ENCODE data around the gene CARD9. TPM values are rescaled to one million over a fixed set of nuclear protein-coding genes. Genes with fewer than 3 reads are reported as not detected.
A peak's percentile ranks its signal among the peaks of the same experiment; 100 is the strongest.
"Not testable (repeated sequence)": the region's sequence is repeated elsewhere in the genome, so short reads cannot be mapped to it uniquely, and the experiment has no call there.

CARD9 gene
- total RNA-seq, 1 donor from 2014 or later, result 4.3 TPM

DNA sequence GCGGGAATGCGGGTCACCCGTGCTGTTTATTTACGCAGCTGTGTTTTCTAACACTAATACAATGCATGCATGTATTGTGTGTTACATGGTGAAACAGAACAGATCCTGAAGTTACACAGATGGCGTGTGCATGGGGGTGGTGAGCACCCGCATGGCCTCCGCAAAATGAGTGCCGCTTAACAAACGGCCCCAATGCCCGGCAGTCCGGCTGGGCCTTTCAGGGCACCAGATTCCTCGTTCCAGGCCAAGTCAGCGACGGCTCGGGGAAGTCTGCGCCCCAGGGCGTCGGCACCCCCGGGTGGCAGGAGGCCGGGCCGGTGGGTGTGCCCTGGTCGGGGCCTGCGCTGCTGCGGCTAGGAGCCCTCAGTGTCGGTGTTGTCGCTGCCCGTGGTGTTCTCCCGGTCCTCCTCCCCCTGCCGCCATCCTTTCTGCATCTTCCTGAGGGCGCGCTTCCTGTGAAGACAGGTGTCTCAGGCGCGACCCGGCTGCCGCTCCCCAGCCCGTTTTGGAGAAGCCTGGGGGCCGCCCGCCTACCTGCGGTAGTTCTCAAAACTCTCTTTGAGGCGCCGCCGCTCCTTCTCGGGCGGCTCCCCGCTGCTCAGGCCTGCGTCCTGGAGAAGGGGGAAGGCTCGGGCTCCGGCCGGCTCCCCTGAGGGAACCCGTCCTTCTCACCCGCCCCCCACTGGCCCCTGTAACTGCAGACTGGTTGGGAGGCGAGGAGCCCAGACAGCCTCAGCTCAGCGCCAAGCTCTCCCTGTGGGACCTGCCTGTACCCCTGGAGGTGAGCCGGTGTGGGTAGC, 9.3 kb downstream of the CARD9 start:
- no peak for DNase-seq

- DNase-seq, result peak; percentile 97
These were observed 10.1 kb downstream of the CARD9 start, which contains the start of gene DNLZ for GRCh38 chr9:136363106-136363948. DNLZ (minus strand) TSS chr9:136363744; CDS start chr9:136363714, 30 bp downstream.

GRCh38 chr9:136362450-136362784, 11.1 kb downstream of the CARD9 start:
- DNase-seq, result no peak

DNA sequence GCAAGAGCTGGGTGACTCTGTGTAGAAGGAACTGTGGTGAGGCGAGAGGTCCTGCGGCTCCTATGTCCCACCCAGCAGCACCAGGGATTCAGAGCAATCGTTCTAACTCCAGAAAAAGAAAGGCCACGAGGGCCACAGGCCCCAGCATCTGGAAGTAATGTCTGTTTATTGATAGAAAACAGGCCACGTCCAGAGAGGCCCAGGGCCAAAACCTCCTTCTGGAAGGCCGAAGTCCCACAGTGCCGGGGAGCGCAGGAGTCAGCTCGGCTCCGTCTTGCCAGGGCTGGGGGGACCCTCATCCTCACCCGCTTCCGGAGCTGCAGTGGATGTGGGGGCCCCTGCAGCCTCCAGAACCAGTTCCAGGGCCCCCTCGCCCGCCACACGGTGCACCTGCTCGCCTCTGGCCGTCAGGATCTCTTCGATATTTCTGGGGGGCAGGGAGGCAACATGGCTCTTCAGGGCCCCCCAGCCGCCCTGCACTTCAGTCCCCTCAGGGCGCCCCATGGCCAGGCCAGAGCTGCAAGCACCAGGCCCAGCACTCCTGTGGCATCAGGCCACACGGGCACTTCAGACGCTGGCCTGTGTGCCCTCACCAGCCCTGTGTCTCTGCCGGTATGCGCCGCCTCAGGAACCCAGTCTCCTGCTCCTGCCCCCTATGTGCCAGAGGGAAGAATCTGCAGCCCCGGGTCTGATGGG, 11.6 kb downstream of the CARD9 start:
- peak; percentile 55 for DNase-seq

DNA sequence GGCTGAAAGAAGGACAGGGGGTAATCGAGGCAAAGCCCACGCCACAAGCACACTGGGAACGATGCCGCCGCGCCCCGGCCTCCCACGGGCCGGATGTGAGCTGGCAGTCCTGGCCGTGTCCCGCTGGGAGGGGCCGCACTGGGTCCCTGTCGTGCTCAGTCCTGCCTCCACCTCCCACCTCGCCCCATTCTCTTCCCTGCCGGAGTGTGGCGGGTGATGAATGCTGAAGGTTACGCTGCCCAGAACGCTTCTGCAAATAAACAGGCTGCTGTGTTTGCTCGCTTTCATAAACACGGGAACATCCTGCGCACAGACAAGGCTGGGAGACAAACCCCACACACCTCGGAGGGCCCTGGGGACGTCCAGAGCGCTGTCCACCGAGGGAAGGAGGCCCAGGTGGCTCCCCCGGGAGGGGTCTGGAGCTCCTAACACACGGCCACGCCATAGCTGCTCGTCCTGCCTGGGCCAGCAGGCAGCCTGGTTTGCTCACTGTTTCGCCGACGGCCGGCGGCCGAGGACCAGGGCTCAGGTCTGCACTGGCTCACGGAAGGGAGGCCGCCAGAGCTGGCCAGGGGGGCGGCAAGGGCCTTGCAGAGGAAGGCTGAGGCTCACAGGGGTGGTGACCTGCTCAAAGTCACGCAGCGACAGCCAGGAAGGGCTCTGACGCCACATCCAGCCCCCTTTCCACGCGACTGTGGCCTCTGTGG, 12.3 kb downstream of the CARD9 start:
- DNase-seq, result no peak

GRCh38 chr9:136359774-136360718, 13.4 kb downstream of the CARD9 start:
- DNase-seq, result no peak

DNA sequence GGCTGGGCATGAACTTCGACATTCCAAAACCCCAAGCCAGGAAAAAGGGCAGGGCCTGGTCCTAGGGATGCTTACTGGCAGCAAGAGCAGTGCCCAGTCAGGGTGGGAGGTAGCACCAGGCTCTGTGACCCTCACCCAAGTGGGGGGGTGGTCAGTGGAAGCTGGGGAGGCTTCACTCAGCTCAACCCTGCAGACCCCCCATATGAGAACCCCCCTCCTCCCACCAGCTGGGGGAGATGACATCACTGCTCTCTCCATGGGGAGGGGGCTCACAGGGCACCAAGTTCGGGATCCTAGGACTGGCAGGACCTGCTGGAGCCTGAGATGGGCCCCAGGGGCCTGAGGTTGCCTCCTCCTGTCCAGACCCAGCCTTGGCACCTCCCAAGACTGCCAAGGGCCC, 14.6 kb downstream of the CARD9 start:
- no peak for DNase-seq

- no peak for DNase-seq
These were observed 15.5 kb downstream of the CARD9 start for GRCh38 chr9:136358016-136358415.

- no peak for DNase-seq
These were observed 16.2 kb downstream of the CARD9 start for GRCh38 chr9:136357202-136357725.

- DNase-seq, result no peak
These were observed 17.6 kb downstream of the CARD9 start for GRCh38 chr9:136355616-136356557.

DNA sequence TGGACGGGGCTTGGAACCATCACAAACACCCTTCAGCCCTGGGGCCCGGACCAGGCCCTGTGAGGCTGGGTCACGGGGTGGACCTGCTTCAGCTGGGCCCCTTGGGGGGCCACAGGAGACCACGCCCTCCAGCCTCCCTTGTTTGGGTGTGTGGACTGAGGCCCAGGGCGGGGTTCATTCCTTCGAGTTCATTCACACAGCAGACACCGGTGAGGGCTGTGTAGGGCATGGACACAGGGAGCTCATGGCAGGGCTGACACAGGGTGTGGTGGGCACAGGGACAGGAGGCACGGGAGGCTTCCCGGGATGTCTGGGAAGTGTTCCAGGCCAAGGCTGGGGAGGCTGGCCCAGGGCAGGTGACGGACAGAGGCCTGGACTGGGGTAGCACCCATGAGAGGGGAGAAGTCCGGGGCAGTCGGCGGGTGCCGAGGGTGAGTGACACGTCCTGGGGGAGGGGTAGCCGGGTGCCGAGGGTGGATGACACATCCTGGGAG, 18.8 kb downstream of the CARD9 start:
- peak; percentile 50 for DNase-seq

DNA sequence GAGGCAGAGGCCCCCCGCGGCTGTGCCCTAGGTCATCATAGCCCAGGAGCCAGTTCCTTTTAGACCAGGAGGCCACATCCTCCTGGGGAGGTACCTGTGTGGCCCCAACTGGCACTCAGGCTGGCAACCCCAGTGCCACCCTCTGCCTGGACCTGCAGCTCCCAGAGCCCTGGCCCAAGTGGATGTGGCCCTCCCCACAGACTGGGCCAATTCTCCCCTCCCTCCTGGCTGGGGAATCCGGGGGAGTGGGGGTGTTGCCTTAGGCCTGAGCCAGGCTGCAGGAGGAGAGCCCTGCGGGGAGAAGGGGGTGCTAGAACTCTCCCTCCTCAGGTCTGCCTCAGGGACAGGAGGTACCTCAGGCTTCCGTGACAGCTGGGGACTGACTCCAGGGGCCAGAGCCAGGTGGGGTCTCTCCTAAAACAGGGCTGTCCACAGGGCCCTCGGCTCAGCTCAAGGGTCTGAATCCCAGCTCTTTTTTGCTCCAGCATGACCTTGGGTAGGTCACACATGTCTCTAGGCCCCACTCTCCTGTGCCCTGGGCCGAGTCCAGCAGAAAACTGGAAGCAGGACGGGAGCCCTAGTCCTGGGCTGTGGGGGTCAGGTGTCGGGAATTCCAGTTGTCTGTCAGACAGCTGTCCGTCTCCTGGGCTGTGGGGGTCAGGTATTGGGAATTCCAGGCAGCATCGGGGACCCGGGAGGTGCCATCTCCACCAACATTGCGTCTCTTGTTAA, 19.5 kb downstream of the CARD9 start:
- no peak for DNase-seq

- no peak for DNase-seq
These were observed 20.4 kb downstream of the CARD9 start for GRCh38 chr9:136353088-136353487.

DNA sequence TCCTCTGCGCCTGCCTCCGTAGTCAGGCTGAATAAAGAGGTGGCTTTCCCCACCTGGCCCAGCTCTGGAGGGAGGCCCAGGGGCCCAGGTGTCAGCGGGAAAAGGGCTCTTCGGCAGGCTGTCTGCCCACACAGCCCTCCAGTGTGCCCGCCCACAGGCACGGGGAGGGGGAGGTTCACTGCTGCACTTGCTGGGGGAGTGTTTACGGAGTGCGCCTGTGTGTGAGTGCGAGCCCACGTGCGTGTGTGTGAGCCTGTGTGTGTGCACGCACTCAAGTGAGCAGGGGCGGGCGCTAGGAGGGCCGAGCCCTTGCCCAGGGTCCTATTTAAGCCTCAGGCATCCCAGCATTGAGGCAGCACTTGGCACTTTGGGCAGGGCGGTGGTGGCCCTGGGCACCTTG, 20.8 kb downstream of the CARD9 start:
- no peak for DNase-seq

- not testable (repeated sequence) for DNase-seq
These were observed 21.6 kb downstream of the CARD9 start for GRCh38 chr9:136351868-136352267.

GRCh38 chr9:136351252-136351800, 22.1 kb downstream of the CARD9 start:
- peak; percentile 79 for DNase-seq

GRCh38 chr9:136349546-136349945, 23.9 kb downstream of the CARD9 start:
- no peak for DNase-seq

GRCh38 chr9:136348691-136349090, 24.8 kb downstream of the CARD9 start:
- peak; percentile 73 for DNase-seq
